Cerebellar cortex (tissue), 1 donor: Measurements from ENCODE around the gene DNM3.
"Not testable (repeated sequence)": the region's sequence is repeated elsewhere in the genome, so short reads cannot be mapped to it uniquely, and the experiment has no call there.

Experiments
- DNase-seq: peaks from one replicate; pipeline ENCODE4 v3.0.0-alpha.2; 2015; ENCODE audit warnings: low spot score

DNM3 gene

GRCh38 chr1:172360985-172361384 is 519.7 kb downstream of the DNM3 start:
- DNase-seq, result peak; percentile 91

- DNase-seq, result no peak
These were observed 522.6 kb downstream of the DNM3 start for GRCh38 chr1:172363852-172364251.

GRCh38 chr1:172371646-172372045 is 530.3 kb downstream of the DNM3 start:
- not testable (repeated sequence) for DNase-seq

GRCh38 chr1:172373864-172374263 is 532.6 kb downstream of the DNM3 start:
- DNase-seq, result no peak

GRCh38 chr1:172375211-172375631 is 533.9 kb downstream of the DNM3 start:
- DNase-seq, result peak; percentile 78

GRCh38 chr1:172376431-172376830 is 535.1 kb downstream of the DNM3 start:
- DNase-seq, result no peak

- DNase-seq, result peak; percentile 69
These were observed 536.3 kb downstream of the DNM3 start for GRCh38 chr1:172377565-172377964.

- DNase-seq, result peak; percentile 81
These were observed 536.9 kb downstream of the DNM3 start for GRCh38 chr1:172378109-172378760.

- DNase-seq, result peak; percentile 82
These were observed 539.3 kb downstream of the DNM3 start for GRCh38 chr1:172380441-172381244.

GRCh38 chr1:172381946-172382345 is 540.6 kb downstream of the DNM3 start:
- peak; percentile 57 for DNase-seq

GRCh38 chr1:172382406-172382805 is 541.1 kb downstream of the DNM3 start:
- peak; percentile 90 for DNase-seq

GRCh38 chr1:172382990-172383389 is 541.7 kb downstream of the DNM3 start:
- DNase-seq, result no peak

- peak; percentile 83 for DNase-seq
These were observed 542.2 kb downstream of the DNM3 start for GRCh38 chr1:172383536-172383935.

- DNase-seq, result no peak
These were observed 543.4 kb downstream of the DNM3 start for GRCh38 chr1:172384656-172385055.

- DNase-seq, result no peak
These were observed 544.7 kb downstream of the DNM3 start for GRCh38 chr1:172386046-172386445.

GRCh38 chr1:172388490-172388889 is 547.2 kb downstream of the DNM3 start:
- peak; percentile 67 for DNase-seq

GRCh38 chr1:172390301-172390682 is 549.0 kb downstream of the DNM3 start:
- peak; percentile 82 for DNase-seq

- no peak for DNase-seq
These were observed 549.6 kb downstream of the DNM3 start for GRCh38 chr1:172390683-172391551.

GRCh38 chr1:172391976-172392375 is 550.7 kb downstream of the DNM3 start:
- DNase-seq, result peak; percentile 60

- peak; percentile 57 for DNase-seq
These were observed 552.1 kb downstream of the DNM3 start for GRCh38 chr1:172393354-172393753.

GRCh38 chr1:172394141-172394751 is 552.9 kb downstream of the DNM3 start:
- DNase-seq, result no peak

- no peak for DNase-seq
These were observed 553.5 kb downstream of the DNM3 start for GRCh38 chr1:172394811-172395210.
